Jurkat, Clone E6-1 (cell line): ENCODE data around the gene VMP1.
"Not testable (repeated sequence)": the region's sequence is repeated elsewhere in the genome, so short reads cannot be mapped to it uniquely, and the experiment has no call there.

Experiments used
- DNase-seq: peaks from one replicate; pipeline ENCODE4 v3.0.0-alpha.2; 2011; ENCODE audit warnings: low read depth, low spot score
- H3K4me3 ChIP-seq: 2 replicates; pipeline ENCODE4 v1.5.1; 2011; ENCODE audit warnings: mild to moderate bottlenecking, low read length, control low read depth, moderate library complexity

The VMP1 gene

GRCh38 chr17:59829217-59830006 lies 122.0 kb downstream of the VMP1 start:
- peak overlapping the region; percentile 3 for H3K4me3 ChIP-seq
- peak; percentile 50 for DNase-seq

- DNase-seq, result no peak
- H3K4me3 ChIP-seq, result no peak overlapping the region
Observed at GRCh38 chr17:59830007-59830630, 122.7 kb downstream of the VMP1 start.

- no peak overlapping the region for H3K4me3 ChIP-seq
- no peak for DNase-seq
Observed at GRCh38 chr17:59830846-59831486, 123.5 kb downstream of the VMP1 start.

- H3K4me3 ChIP-seq, result no peak overlapping the region
- DNase-seq, result no peak
Observed at GRCh38 chr17:59832883-59833379, 125.5 kb downstream of the VMP1 start.

GRCh38 chr17:59837308-59838051 lies 130.0 kb downstream of the VMP1 start:
- H3K4me3 ChIP-seq, result no peak overlapping the region
- peak; percentile 43 for DNase-seq

- H3K4me3 ChIP-seq, result no peak overlapping the region
- no peak for DNase-seq
Observed at GRCh38 chr17:59838052-59838916, 130.8 kb downstream of the VMP1 start.

- no peak for DNase-seq
- no peak overlapping the region for H3K4me3 ChIP-seq
Observed at GRCh38 chr17:59839651-59840328, 132.3 kb downstream of the VMP1 start.

GRCh38 chr17:59840329-59841090 lies 133.1 kb downstream of the VMP1 start:
- DNase-seq, result no peak
- H3K4me3 ChIP-seq, result no peak overlapping the region

- DNase-seq, H3K4me3 ChIP-seq: not testable (repeated sequence)
Observed at GRCh38 chr17:59841091-59841881, 133.8 kb downstream of the VMP1 start.

GRCh38 chr17:59841882-59842263 lies 134.4 kb downstream of the VMP1 start:
- H3K4me3 ChIP-seq, DNase-seq: not testable (repeated sequence)

GRCh38 chr17:59842901-59843652 lies 135.6 kb downstream of the VMP1 start:
- H3K4me3 ChIP-seq, result no peak overlapping the region
- no peak for DNase-seq

GRCh38 chr17:59844884-59845594 lies 137.6 kb downstream of the VMP1 start:
- no peak overlapping the region for H3K4me3 ChIP-seq
- no peak for DNase-seq

- no peak for DNase-seq
- no peak overlapping the region for H3K4me3 ChIP-seq
Observed at GRCh38 chr17:59845595-59846393, 138.3 kb downstream of the VMP1 start.

GRCh38 chr17:59846394-59847165 lies 139.1 kb downstream of the VMP1 start:
- no peak for DNase-seq
- H3K4me3 ChIP-seq, result no peak overlapping the region
